Right lung (tissue), 5 donors: ENCODE results near the gene SHISAL1. TPM values are rescaled to one million over a fixed set of nuclear protein-coding genes. Genes with fewer than 3 reads are reported as not detected.
A peak's percentile ranks its signal among the peaks of the same experiment; 100 is the strongest.
"Not testable (repeated sequence)": the region's sequence is repeated elsewhere in the genome, so short reads cannot be mapped to it uniquely, and the experiment has no call there.

Experiments used
- DNase-seq, 2 donors: peaks; one replicate each; pipeline ENCODE4 v3.0.0-alpha.2; 2013
- polyA plus RNA-seq, 5 donors: library from polyadenylated mRNA; unstranded; fragments of 120-200 nt; gene quantifications; one replicate each; pipeline versions ENCODE4 v1.2.1 to v1.2.3, GENCODE V29; 2013; ENCODE audit warnings: inconsistent platforms in 1 of 5, low replicate concordance in 1 of 5; ENCODE audit not compliant: insufficient read length in 5 of 5, insufficient read depth in 1 of 5

SHISAL1 gene
- polyA plus RNA-seq, 5 donors = 0.60 to 1.7 (median 0.98) TPM

DNA sequence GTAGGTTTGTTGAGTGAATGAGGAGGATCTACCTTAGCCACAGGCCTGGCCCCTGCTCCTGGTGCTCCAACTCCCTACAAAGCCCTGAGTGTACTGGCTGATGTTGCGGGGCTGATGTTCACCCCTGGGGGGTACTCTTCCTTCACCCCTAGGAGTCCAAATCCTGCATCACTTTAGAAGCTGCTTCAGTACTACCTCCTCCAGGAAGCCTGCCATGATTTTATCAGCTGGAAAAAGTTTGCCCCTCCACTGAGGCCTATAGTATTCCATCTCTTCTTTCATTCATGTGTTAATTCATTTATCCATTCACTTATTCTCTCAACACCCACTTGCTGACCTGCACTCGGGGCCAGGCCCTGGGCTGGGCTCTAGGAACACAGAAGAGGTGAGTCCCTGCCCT lies 7.8 kb downstream of the SHISAL1 start:
- DNase-seq = no peak

DNA sequence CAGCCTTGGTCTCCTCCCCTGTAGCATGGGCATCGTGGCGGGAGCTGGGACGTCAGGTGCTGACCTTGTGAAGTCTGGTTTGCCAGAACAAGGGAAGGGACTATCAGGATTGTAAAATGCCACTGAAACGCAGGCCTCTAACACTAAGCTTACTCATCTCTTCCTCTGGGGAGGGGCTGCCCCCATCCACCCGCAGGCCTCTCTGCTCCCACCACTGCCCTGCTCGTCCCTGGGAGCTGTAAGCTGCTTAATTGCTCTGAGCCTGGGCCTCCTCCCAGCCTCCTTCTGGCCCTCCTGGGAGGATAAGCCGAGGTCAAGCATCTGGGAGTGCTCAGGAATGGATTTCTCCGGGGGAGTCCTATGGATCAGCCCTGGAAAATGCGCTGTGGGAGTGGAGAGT lies 8.4 kb downstream of the SHISAL1 start:
- DNase-seq = no peak

DNA sequence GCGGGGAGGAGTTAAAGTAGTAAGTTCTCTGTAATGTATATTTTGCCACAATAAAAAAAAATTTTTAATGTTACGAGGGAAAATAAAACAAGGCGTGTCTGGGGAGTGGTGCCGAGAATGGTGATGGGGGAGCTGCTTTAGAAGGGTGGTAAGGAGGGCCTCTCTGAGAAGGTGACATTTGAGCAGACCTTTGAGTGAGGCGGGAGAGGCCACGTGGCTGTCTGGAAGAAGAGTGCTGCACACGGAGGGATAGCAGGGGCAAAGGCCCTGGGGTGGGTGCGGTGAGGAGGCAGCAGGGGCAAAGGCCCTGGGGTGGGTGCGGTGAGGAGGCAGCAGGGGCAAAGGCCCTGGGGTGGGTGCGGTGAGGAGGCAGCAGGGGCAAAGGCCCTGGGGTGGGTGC lies 10.4 kb downstream of the SHISAL1 start:
- not testable (repeated sequence) for DNase-seq

DNA sequence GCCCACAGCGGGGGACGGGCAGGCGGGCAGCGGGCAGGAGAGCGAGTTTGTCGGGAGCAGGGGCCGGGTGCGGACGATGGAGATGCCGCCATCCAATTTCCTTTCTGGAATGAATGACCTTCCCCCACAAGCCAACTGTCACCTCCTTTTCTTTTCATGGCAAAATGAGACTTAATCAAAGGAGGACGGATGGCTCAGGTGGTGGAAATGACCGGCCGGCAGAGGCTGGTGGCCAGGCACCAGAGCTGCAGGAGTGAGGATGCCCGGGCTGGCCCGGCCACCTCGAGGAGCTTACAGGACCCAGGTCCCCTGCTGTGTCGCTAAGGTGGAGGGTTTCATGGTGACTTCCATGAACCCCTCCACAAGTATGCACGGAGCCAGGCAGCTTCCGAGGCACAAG lies 11.7 kb downstream of the SHISAL1 start:
- no peak for DNase-seq

DNA sequence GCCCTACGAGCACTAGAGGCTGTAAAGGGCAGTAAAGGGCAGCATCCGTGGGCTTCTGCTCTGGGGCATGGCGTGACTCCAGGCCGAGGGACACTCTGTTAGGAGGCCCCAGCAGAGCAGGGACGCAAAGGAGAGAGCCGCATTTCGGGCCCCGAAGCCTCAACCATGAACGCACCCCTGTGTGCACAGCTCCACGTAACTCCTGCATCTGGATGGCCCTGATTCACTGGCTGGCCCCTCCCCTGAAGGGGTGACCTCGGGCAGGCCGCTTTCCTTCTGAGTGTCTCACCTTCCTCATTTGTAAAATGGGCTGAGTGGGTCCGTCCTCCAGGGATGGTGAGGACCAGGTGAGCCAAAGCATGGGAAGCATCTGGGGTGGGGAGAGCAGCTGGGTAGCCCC lies 13.6 kb downstream of the SHISAL1 start:
- DNase-seq = no peak

DNA sequence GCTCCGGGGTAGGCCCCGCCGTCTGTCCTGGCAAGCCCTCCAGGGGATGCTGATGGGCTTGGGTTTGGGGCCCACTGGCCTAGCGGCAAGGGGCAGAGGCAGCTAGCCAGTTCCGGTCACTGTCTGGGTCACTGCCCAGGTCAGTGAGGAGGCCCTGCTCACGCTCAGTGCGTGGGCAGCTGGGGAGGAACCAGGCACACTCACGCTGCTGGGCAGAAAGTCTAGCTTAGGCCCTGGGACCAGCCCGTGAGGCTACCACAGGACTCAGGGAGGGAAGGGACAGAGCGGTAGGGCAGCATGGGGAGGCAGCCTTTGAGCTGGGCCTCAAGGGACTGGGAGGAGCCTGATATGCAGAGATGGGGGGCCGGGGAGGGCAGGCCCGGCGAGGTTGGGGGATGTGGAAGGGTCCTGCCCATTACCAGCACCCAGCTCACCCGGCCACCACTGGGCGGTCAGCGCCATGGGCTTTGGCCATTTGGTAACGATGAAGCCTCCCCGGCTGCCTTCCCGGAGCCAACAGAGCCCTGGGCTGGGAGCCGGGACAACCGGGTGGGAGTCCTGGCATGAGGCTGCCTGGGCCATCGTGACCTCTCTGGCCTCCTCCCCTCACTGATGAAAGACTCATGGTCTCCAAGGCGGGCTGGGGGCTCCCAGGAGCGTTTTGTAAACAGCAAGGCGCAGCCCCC lies 14.2 kb downstream of the SHISAL1 start:
- DNase-seq = no peak

DNA sequence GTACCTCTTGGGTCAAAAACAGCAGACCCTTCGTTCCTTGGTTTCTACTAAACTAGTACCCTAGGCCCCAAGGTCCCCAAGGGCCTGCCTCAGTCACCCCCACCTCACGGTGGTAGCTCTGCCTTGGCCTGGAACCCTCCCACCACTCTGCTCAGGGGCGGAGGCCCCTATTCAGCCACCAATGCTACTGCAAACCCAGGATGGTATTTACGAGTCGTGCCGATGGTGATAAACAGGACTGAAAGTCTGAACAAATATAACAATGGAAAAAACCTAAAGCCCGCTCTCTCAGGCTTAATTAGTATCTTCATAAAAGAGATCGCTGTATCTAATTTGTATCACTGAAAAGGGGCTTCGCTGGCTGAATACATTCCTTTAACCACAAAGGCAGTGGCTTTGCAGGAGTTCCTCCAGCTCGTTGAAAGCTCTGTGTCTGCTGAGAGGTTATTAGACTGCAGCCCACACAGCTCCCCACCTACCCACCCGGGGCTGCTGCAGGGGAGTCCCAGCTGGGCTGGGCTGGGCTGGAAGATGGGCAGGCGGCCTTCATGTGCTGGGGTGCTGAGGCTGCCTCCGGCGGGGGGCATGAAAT lies 15.2 kb downstream of the SHISAL1 start:
- DNase-seq = no peak

DNA sequence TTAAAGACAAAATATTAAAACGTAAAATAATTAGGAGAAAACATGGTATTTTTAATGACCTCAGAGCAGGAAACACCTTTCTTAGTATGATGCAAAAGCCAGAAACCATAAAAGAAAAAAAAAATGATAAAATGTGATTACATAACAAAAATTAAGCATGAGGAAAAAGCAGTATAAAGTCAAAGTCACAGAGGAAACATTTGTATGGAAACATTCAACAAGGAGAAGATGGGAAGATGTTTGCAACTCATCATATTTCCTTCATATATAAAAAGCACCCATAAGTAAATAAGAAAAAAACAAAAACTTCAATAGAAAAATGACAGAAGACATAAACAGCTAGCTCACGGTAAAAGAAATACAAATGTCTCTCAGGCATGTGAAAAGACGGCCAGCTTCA lies 17.3 kb downstream of the SHISAL1 start:
- DNase-seq = no peak

DNA sequence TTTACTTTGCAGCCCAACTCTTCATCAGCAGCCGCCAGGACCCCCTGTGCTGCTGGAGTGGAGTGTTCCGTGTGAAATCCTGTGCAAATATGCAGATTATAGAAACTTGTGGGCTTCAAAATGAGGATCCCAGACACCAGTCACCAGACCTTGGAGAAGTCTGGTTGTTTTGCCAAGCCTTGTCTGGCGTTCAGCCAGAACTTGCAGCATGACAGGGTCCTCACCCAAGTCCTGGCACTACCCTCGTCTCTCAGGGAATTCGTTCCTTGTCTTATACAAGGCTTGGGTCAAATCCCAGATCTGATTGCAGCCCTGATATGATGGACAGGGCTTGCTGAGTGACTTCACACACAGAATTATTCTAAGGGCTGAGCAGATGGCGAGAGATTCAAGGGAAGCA lies 18.9 kb downstream of the SHISAL1 start:
- no peak for DNase-seq

DNA sequence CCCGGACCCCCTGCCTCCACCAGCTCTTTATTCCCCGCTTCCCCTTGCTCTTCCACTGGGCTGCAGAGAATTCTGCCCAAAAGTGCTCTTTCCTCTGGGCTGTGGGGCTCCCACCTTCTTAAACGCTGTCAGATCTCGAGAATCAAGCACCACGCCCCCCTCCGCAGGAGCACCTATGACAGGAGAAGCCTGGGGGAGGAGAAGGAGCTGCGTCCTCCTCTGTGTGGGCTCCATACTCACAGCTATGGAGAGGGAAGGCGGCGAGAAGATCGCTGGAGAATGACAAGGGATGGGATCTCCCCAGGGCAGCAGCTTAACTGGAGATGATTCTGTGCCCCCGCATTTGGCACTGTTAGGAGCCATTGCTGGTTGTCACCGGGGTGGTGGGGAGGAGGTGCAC lies 19.7 kb downstream of the SHISAL1 start:
- no peak for DNase-seq

DNA sequence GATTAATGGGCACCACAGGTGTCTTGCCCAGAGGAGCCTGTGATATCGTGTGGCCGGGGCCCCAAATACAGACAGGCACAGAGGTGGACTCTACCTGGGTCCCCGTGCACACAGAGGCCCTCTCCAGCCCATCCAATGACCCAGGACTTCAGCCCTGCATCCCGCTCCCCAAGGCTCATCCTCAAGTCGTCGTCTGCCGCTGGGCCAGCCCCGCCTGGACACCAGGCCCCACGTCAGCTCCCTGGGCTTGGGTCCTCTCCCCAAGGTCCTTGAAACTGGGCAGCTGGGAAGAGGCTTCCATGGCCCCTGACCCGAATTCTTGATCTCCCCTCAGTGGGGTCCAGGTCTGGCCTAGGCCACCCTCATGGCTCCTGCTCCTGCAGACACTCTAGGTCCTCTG lies 20.2 kb downstream of the SHISAL1 start:
- no peak for DNase-seq

DNA sequence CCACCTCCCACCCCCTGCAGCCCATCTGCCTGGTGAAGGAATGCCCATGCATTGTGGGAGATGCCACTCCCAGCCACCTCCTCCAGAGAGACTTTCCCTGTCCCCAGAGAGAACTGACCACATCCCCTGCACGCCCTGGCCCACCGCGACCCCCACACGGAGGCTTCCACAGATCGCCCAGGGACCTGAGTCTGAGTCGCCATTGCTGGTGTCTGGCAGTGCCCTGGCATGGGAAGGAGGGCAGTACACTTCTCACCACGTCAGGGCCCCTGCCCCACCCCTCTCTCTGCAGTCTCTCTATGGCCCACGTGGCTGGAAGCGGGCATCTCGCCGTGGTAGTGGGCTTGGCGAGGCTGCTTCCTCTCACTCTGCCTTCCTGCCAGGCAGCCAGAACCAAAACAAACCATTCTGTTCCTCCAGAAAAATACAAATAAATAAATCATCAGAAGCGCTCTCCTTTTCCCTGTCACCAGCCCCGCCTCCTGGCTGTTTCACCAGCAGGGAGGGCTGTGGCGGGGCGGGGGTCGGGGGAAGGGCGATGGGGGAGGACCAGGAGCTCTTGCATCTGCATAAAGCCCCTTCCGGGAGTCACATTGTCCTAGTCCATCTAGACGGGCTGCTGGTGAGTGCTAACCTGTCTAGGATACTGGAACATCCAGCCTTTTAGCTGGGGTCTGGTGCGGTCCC lies 20.9 kb downstream of the SHISAL1 start:
- no peak for DNase-seq

DNA sequence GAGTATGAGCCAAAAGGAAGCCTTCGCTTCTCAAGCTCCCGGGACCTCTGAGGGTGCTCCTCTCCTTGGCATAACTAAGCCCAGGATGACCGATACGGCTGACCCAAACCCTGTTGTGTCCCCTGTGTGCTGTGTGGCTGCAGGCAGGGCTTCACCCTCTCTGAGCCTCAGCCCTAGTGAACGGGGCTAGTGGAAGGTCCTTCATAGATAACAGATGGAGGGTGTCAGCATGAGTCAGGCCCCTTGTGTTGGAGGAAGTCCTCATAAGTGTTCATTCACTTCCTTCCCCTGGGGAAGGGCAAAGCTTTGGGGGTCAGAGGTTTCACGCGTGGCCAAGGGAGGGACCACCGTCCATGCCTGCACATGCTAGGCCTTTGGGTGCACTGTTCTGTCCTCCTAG lies 21.5 kb downstream of the SHISAL1 start:
- no peak for DNase-seq

DNA sequence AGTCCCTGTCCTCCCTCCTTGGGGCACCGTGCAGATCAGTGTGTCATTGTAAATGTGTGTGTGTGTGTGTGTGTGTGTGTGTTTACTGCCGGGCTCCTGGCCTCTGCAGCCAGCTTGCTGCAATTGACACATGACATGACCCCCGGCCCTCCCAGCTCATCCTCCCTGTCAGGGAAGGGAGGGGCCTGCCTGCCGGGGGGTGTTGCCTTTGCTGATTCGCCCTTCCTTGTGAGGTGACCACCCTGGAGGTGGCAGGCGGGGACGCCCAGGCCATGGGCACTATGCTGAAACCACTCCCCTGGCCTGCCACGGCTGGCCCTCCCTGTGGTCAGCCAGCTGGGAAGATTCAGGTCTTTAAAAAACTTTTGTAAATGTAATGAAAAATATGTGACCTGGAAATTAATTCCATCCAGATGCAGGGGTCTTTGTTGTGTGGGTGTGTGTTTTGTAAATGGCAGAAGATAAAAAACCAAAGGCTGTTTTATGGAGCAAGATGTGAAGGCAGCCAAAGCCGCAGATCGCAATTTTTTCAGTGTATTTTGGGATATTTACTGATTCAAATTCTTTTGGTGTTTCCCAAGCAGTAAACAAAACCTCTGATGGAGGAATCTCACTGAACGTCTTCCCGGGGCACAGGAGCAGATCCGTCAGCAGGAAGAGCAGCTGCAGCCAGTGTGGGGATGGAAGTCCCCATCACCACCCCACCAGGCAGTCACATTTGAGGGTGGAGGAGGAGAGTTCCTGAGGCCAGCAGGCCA lies 23.2 kb downstream of the SHISAL1 start:
- peak in 1 of 2 donors; percentile 22 for DNase-seq

DNA sequence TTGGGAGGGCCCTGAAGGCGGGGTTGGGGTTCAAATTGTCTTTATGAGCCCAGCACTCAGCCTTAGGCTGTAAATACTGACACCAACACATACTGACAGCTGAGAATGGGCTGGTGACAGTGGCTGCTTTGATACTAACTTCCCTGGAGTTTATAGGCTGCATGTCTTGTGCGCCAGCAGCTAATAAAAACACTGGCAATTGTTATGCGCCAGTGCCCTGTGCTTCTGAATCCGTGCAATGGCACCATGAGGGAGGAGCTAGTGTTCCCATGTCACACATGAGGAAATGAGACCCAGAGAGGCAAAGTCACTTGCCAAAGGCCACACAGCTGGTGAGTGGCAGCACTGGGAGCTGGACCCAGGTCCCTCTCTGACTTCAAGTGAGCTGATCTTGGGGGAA lies 23.8 kb downstream of the SHISAL1 start:
- no peak for DNase-seq

DNA sequence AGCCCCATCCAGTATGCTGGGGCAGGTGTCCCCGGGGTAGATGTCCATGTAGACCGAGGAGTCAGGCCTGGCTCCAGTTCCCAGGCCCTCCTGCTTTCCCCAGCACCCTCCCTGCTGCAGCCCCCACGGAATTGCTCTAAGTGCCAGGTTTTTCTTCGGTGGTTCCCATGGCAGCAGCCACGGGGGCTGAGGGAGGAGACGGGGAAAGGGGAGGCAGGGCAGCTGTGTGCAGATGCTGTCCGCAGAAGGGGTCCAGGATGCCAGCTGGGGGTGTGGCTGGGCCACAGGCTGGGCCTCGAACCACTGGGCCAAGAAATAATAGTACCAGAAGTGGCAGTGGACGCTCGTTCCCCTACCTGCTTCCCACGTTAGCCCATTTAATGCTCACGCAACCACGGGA lies 25.0 kb downstream of the SHISAL1 start:
- no peak for DNase-seq

DNA sequence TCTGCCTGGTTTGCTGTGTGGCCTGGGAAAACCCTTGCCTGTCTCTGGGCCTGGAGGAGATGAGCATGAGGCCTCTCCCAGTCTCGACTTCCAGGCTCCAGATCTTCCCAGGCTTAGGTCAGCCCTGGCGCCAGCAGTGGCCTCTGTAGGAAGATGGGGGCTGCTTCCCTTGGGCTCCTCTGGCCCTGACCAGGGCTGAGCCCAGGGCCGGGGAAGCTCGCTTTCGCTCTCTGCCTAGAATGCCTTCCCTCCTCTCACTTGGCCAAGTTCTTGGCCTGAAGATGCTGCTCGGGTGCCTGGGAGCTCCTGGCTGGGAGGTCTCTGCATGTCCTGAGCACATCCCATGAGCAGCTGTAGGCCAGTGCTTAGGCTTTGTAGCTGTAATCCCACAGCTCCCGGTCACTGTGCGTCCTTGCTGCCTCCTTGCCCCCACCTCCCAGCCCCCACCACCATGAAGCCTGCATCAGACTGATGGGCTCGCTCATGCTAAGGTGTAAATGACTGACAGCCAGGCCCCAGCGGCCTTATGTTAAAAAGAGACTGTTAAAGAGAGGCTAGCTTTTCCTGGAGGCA lies 25.5 kb downstream of the SHISAL1 start:
- DNase-seq = no peak

DNA sequence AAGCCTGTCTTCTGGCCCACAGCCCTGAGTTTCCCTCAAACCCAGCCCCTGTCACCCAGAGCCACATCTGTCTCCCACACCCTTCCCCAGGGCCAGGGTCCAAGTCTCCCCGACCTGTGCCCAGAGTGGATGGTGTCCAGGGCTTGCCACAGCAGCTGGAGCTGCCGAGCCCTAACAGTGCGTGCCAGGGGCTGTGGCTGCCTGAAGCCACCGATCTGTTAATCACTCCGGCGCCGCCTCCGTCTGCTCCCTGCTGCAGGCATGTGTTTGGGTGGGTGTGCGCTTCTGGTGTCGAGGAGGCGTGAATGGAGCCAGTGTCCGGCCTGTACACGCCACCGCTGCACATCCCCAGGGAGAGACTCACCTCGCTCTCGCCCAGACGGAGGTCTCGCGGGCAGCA lies 26.1 kb downstream of the SHISAL1 start:
- no peak for DNase-seq

DNA sequence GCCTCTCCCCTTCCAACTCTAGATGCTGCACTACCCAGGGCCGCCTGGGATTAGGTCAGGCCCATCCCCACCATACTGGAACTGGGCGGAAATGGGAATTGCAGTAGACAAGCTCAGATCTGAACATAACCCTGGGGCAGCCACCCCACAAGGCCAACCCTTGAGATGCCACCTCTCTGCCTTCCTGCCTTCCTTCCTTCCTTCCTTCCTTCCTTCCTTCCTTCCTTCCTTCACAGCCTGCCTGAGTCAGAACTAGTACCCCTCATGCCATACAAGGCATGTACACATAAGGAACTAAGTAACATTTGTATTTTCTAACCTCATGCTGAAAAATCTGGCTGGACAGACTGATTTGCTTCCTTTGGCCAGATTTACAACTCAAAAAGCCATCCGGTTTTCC lies 28.0 kb downstream of the SHISAL1 start:
- no peak for DNase-seq

DNA sequence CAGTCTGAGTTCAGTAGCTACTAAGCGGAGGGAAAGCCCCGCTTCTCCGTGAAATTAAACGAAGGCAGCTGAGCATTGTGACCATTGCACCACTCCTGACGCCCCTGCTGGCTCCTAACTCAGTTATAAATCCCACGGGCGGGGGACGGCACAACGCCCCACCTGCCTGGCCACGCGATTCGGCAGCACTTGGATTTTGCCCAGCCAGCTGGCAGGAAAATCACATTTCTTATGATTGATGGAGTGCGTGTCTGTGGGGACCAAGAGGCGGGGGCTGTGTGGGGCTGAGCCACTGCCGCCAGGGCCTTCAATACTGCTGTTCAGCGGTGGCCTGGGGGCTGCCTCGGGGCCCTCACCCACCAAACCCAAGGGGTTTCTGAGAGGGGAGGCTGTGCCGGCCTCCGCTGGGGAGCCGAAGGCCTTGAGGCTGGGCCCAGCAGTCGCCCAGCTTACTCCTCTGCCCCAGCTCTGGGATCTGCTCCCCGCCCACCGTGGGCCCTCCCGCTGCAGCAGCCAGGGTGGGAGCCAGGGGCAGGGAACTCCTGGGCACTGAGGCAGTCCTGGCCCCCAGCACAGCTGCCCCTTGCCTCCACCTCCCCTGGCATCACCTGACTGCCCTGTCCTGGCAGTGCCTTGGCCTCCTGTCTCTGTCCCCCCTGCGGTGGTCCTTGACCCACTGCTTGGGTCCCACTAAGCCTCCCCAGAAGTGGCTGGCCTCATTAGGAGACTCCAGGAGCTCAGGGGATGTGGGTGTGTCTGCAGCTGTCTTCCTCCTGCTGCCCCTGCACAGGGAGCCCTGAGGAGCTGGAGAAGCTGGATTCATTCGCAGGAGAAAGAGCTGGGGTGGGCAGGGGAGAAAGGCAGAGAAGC lies 30.7 kb downstream of the SHISAL1 start:
- DNase-seq = no peak

DNA sequence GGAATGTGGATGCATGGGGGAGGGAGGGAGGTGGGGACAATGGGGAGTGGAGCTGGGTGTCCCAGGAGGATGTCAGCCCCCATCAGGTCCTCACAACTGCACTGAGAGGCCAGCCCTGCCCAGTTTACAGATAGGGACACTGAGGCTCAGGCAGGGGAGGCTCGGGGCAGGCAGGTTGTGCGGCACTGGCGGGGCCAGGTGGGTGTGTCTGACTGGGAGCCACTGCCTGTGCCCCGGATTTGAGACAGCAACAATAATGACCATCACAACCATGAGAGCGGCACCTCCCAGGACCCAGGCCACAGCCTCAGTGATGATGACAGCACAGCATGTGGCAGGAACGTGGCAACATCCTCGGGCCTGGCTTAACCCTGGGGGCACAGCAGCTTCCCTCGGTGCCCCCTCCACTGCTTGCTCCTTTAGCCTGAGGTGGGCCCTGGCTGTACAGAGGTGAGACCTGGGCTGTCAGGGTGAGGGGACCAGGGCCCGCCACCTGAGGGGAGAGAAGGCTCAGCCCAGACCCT lies 32.0 kb downstream of the SHISAL1 start:
- no peak for DNase-seq
